Lung microvascular endothelial cell (primary cell): Measurements from ENCODE around the gene PDSS2. TPM values are rescaled to one million over a fixed set of nuclear protein-coding genes. Genes with fewer than 3 reads are reported as not detected.
A peak's percentile ranks its signal among the peaks of the same experiment; 100 is the strongest.
"Not testable (repeated sequence)": the region's sequence is repeated elsewhere in the genome, so short reads cannot be mapped to it uniquely, and the experiment has no call there.

Experiments
- DNase-seq, 2 donors: peaks; one replicate each; pipeline versions ENCODE4 v3.0.0 to v3.0.0-alpha.2; 2010; ENCODE audit warnings: low read depth in 2 of 2
- total RNA-seq: library from RNA; depleted of rRNA; stranded (reverse); fragments of >200 nt; gene quantifications from 2 replicates; pipeline ENCODE4 v1.2.1, GENCODE V29; 2014

PDSS2 gene
- total RNA-seq, 1 donor from 2014 or later = 4.8 TPM

- not testable (repeated sequence) for DNase-seq
Observed at GRCh38 chr6:107364173-107364572, 95.2 kb downstream of the PDSS2 start.

GRCh38 chr6:107361753-107362604 lies 97.4 kb downstream of the PDSS2 start:
- peak in 1 of 2 donors; percentile 10 for DNase-seq

GRCh38 chr6:107360476-107360875 lies 98.9 kb downstream of the PDSS2 start:
- DNase-seq = no peak

- no peak for DNase-seq
Observed at GRCh38 chr6:107357842-107358241, 101.5 kb downstream of the PDSS2 start.

- no peak for DNase-seq
Observed at GRCh38 chr6:107357031-107357430, 102.3 kb downstream of the PDSS2 start.

- no peak for DNase-seq
Observed at GRCh38 chr6:107355659-107356058, 103.7 kb downstream of the PDSS2 start.

GRCh38 chr6:107354451-107354850 lies 104.9 kb downstream of the PDSS2 start:
- DNase-seq = no peak

- DNase-seq = no peak
Observed at GRCh38 chr6:107353773-107354382, 105.5 kb downstream of the PDSS2 start.

GRCh38 chr6:107348224-107348623 lies 111.1 kb downstream of the PDSS2 start:
- DNase-seq = peak; percentile 15 to 39

- peak; percentile 5 to 63 for DNase-seq
Observed at GRCh38 chr6:107345393-107345792, 114.0 kb downstream of the PDSS2 start.

GRCh38 chr6:107344981-107345380 lies 114.4 kb downstream of the PDSS2 start:
- no peak for DNase-seq

- no peak for DNase-seq
Observed at GRCh38 chr6:107344383-107344782, 115.0 kb downstream of the PDSS2 start.

- no peak for DNase-seq
Observed at GRCh38 chr6:107342144-107342543, 117.2 kb downstream of the PDSS2 start.

- DNase-seq = no peak
Observed at GRCh38 chr6:107340881-107341280, 118.5 kb downstream of the PDSS2 start.

GRCh38 chr6:107337191-107337741 lies 122.1 kb downstream of the PDSS2 start:
- no peak for DNase-seq

- no peak for DNase-seq
Observed at GRCh38 chr6:107334026-107334425, 125.3 kb downstream of the PDSS2 start.

- no peak for DNase-seq
Observed at GRCh38 chr6:107333491-107333890, 125.9 kb downstream of the PDSS2 start.

GRCh38 chr6:107331409-107332386 lies 127.7 kb downstream of the PDSS2 start:
- DNase-seq = no peak

- DNase-seq = no peak
Observed at GRCh38 chr6:107330168-107330567, 129.2 kb downstream of the PDSS2 start.

- DNase-seq = no peak
Observed at GRCh38 chr6:107329063-107329860, 130.1 kb downstream of the PDSS2 start.

- DNase-seq = no peak
Observed at GRCh38 chr6:107328081-107328480, 131.3 kb downstream of the PDSS2 start.
